ENCODE results near the gene TEX22.

TEX22 gene

DNA sequence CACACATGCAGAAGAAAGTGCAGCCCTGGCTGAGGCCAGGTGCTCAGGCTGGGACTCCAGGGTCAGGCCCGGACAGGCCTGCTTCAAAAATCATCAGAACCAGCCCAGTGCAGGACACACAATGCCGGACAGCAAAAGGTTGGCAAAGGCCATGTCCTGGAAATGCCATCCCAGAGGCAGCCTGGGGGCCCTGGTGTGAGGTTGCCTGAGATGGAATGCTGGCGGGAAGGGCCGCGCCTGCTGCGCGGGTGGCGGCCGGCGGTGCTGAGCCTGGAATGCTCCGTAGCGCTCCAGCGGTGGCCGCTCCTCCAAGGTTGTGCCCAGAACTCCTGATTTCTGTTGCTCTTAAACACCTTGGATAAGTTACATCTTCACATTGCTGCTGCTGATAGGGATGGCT lies 54.6 kb downstream of the TEX22 start:
- no peak overlapping the region for H3K4me3 ChIP-seq (ENCODE audit: low read depth, low read length)
- no peak for DNase-seq (ENCODE audit: low read depth)
- TF ChIP-seq, protein P1, sequence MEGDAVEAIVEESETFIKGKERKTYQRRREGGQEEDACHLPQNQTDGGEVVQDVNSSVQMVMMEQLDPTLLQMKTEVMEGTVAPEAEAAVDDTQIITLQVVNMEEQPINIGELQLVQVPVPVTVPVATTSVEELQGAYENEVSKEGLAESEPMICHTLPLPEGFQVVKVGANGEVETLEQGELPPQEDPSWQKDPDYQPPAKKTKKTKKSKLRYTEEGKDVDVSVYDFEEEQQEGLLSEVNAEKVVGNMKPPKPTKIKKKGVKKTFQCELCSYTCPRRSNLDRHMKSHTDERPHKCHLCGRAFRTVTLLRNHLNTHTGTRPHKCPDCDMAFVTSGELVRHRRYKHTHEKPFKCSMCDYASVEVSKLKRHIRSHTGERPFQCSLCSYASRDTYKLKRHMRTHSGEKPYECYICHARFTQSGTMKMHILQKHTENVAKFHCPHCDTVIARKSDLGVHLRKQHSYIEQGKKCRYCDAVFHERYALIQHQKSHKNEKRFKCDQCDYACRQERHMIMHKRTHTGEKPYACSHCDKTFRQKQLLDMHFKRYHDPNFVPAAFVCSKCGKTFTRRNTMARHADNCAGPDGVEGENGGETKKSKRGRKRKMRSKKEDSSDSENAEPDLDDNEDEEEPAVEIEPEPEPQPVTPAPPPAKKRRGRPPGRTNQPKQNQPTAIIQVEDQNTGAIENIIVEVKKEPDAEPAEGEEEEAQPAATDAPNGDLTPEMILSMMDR (IDR thresholded peaks at IDR 0.05; ENCODE audit: insufficient read depth, low read depth, low read length, missing control alignments), result no peak

DNA sequence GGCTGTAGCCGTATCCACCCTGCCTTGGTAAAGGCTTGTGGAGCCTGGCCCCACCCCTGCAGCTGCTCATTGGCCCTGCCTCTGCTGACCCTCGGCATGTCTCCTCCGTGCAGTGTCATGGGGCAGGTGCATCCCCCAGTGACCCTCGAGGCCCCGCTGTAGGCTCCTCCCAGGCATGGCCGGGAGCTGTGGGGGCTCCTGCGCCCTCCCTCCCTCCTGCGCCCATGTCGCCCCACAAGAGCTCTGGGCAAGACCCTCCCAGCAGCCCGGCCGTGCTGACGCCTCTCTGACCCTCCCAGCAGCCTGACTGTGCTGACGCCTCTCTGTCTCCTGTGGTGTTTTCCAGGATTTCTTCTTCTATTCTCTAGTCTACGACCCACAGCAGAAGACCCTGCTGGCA lies 55.5 kb downstream of the TEX22 start:
- DNase-seq (ENCODE audit: low read depth), result no peak
- no peak overlapping the region for H3K4me3 ChIP-seq (ENCODE audit: low read depth, low read length)
- TF ChIP-seq, protein P1 (IDR thresholded peaks at IDR 0.05; ENCODE audit: insufficient read depth, low read depth, low read length, missing control alignments), result no peak

DNA sequence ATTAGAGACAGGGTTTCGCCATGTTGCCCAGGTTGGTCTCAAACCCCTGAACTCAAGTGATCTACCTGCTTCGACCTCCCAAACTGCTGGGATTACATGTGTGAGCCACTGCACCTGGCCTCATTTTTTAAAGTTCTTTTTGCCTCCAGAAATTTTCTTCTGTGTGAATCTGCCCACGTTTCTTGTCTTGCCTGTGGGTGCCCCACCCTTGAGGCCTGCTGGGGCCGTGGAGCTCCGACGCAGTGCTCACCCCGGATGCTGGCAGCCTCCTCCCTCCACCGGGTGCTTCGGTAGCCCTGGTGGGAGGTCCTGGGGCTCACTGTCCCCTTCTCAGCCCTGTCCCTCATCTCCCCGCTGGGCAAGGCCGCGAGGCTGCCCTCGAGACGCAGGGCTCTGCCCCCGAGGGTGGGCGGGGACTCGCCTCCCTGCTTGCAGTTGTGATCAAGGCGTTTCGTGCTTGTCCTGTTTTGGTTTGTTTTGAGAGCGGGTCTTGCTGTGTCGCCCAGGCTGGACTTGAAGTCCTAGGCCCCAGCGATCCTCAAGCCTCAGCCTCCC lies 56.8 kb downstream of the TEX22 start:
- TF ChIP-seq, protein P1 (IDR thresholded peaks at IDR 0.05; ENCODE audit: insufficient read depth, low read depth, low read length, missing control alignments), result no peak
- no peak overlapping the region for H3K4me3 ChIP-seq (ENCODE audit: low read depth, low read length)
- no peak for DNase-seq (ENCODE audit: low read depth)

DNA sequence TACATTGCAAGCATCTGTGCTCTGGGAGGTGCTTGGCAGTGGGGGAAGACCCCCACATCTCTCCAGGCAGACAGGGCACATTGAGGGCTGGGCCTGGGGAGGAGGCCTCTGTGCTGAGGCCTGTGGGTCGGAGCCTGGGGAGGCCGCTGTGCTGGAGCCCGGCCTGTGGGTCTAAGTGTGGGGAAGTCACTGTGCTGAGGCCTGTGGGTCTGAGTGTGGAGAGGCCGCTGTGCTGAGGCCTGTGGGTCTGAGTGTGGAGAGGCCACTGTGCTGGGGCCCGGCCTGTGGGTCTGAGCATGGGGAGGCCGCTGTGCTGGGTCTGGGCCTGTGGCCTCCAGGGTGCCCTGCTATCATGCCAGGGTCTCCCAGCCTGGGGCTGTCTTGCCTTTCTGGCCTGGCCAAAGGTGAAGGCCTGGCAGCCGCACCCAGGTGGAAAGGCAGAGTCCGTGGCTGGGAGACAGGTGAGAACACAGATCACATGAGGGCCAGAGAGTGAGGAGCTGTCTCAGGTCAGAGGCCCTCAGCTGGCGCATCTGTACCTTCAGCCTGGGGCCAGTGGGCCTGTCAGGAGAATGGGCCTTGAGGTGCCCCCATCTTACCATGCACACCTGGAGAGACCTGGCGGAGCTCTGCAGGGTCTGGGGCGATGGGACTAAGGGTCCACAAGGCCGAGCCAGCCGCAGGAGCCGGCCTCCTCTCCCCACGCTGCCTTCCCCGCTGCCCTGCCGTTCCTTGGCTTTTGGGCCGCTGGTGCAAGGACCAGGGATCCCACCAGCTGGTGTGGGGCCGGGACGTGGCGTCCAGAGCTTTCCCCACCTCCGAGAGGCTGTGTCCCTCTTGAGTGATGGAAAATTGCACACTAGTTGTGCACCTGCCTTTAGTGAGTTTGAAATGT lies 57.7 kb downstream of the TEX22 start:
- H3K4me3 ChIP-seq (ENCODE audit: low read depth, low read length), result no peak overlapping the region
- TF ChIP-seq, protein P1 (IDR thresholded peaks at IDR 0.05; ENCODE audit: insufficient read depth, low read depth, low read length, missing control alignments), result no peak
- no peak for DNase-seq (ENCODE audit: low read depth)

GRCh38 chr14:105456736-105457617 lies 58.6 kb downstream of the TEX22 start:
- DNase-seq (ENCODE audit: low read depth), result no peak
- TF ChIP-seq, protein P1 (IDR thresholded peaks at IDR 0.05; ENCODE audit: insufficient read depth, low read depth, low read length, missing control alignments), result no peak
- H3K4me3 ChIP-seq (ENCODE audit: low read depth, low read length), result no peak overlapping the region

GRCh38 chr14:105458010-105458409 lies 59.7 kb downstream of the TEX22 start:
- DNase-seq (ENCODE audit: low read depth), result no peak
- TF ChIP-seq, protein P1 (IDR thresholded peaks at IDR 0.05; ENCODE audit: insufficient read depth, low read depth, low read length, missing control alignments), result no peak
- no peak overlapping the region for H3K4me3 ChIP-seq (ENCODE audit: low read depth, low read length)

All from GM12865 (cell line).